H9 (cell line): ENCODE data around the gene ATP13A4. TPM values are rescaled to one million over a fixed set of nuclear protein-coding genes. Genes with fewer than 3 reads are reported as not detected.

Source experiments
- DNase-seq: peaks from one replicate; pipeline ENCODE4 v3.0.0-alpha.2; 2017
- H2AFZ ChIP-seq: one replicate; pipeline ENCODE4 v1.6.1; 2013; ENCODE audit warnings: mild to moderate bottlenecking, low read length, control low read depth, moderate library complexity
- H2AK5ac ChIP-seq: 2 replicates; pipeline ENCODE4 v1.6.1; 2013; ENCODE audit warnings: low read length, control low read depth, mixed read lengths; ENCODE audit not compliant: insufficient read length
- H2BK120ac ChIP-seq: one replicate; pipeline ENCODE4 v1.6.1; 2013; ENCODE audit warnings: low read depth, mild to moderate bottlenecking, low read length, control low read depth, inconsistent platforms; ENCODE audit not compliant: poor library complexity, severe bottlenecking
- H2BK12ac ChIP-seq: 2 replicates; pipeline ENCODE4 v1.6.1; 2013; ENCODE audit warnings: low read length, control low read depth, mixed read lengths, low read depth; ENCODE audit not compliant: insufficient read length
- H2BK15ac ChIP-seq: 2 replicates; pipeline ENCODE4 v1.6.1; 2013; ENCODE audit warnings: low read depth, low read length, control low read depth
- H2BK20ac ChIP-seq: one replicate; pipeline ENCODE4 v1.6.1; 2013; ENCODE audit warnings: low read depth, mild to moderate bottlenecking, low read length, control low read depth, inconsistent platforms; ENCODE audit not compliant: poor library complexity, severe bottlenecking
- H2BK5ac ChIP-seq: 2 replicates; pipeline ENCODE4 v1.6.1; 2013; ENCODE audit warnings: low read length, control low read depth, mixed read lengths; ENCODE audit not compliant: insufficient read length
- H3K14ac ChIP-seq: 2 replicates; pipeline ENCODE4 v1.6.1; 2013; ENCODE audit warnings: low read length, control low read depth; ENCODE audit not compliant: insufficient read depth
- H3K18ac ChIP-seq: 2 replicates; pipeline ENCODE4 v1.6.1; 2013; ENCODE audit warnings: low read depth, mild to moderate bottlenecking, mixed read lengths, low read length, control low read depth; ENCODE audit not compliant: insufficient read length
- H3K23ac ChIP-seq: 2 replicates; pipeline ENCODE4 v1.6.1; 2013; ENCODE audit warnings: low read length, control low read depth, mixed read lengths, low read depth; ENCODE audit not compliant: insufficient read length
- H3K23me2 ChIP-seq: 2 replicates; pipeline ENCODE4 v1.6.1; 2013; ENCODE audit warnings: low read depth, mild to moderate bottlenecking, mixed read lengths, low read length, control low read depth; ENCODE audit not compliant: insufficient read length, poor library complexity, severe bottlenecking
- H3K27ac ChIP-seq: 2 replicates; pipeline ENCODE4 v1.5.1; 2013; ENCODE audit warnings: low read length, control low read depth, mixed read lengths, low read depth; ENCODE audit not compliant: insufficient read length
- H3K27me3 ChIP-seq: 2 replicates; pipeline ENCODE4 v1.6.1; 2013; ENCODE audit warnings: low read length, control low read depth, inconsistent platforms; ENCODE audit not compliant: insufficient read depth
- H3K4ac ChIP-seq: 2 replicates; pipeline ENCODE4 v1.6.1; 2013; ENCODE audit warnings: low read depth, mild to moderate bottlenecking, control low read depth, inconsistent platforms, low read length, moderate library complexity
- H3K4me1 ChIP-seq: 2 replicates; pipeline ENCODE4 v1.6.1; 2013; ENCODE audit warnings: low read length, control low read depth, inconsistent platforms; ENCODE audit not compliant: insufficient read depth
- H3K4me2 ChIP-seq: 2 replicates; pipeline ENCODE4 v1.6.1; 2013; ENCODE audit warnings: low read length, control low read depth, mixed read lengths; ENCODE audit not compliant: insufficient read length, insufficient read depth
- H3K56ac ChIP-seq: 2 replicates; pipeline ENCODE4 v1.6.1; 2013; ENCODE audit warnings: low read depth, mild to moderate bottlenecking, mixed read lengths, low read length, control low read depth; ENCODE audit not compliant: insufficient read length
- H3K79me1 ChIP-seq: 2 replicates; pipeline ENCODE4 v1.6.1; 2013; ENCODE audit warnings: low read depth, mild to moderate bottlenecking, moderate library complexity, low read length, control low read depth, inconsistent platforms; ENCODE audit not compliant: insufficient read depth, poor library complexity, severe bottlenecking
- H3K79me2 ChIP-seq: 2 replicates; pipeline ENCODE4 v1.6.1; 2013; ENCODE audit warnings: low read length, control low read depth, inconsistent platforms; ENCODE audit not compliant: insufficient read depth
- H3K9ac ChIP-seq: 2 replicates; pipeline ENCODE4 v1.6.1; 2013; ENCODE audit warnings: low read length, control low read depth, mixed read lengths; ENCODE audit not compliant: insufficient read length; ENCODE audit errors: extremely low read depth
- H3K9me3 ChIP-seq: one replicate; pipeline ENCODE4 v1.6.1; 2013; ENCODE audit warnings: low read depth, low read length, inconsistent platforms; ENCODE audit not compliant: control insufficient read depth
- H3T11ph ChIP-seq: one replicate; pipeline ENCODE4 v1.6.1; 2013; ENCODE audit warnings: mild to moderate bottlenecking, low read length, control low read depth, inconsistent platforms
- H4K20me1 ChIP-seq: one replicate; pipeline ENCODE4 v1.6.1; 2013; ENCODE audit not compliant: control insufficient read depth, insufficient read length, insufficient read depth
- H4K5ac ChIP-seq: 2 replicates; pipeline ENCODE4 v1.6.1; 2013; ENCODE audit warnings: low read depth, mild to moderate bottlenecking, mixed read lengths, low read length, control low read depth; ENCODE audit not compliant: insufficient read length
- H4K8ac ChIP-seq: replicated peaks from 2 replicates; pipeline ENCODE4 v1.6.1; 2013; ENCODE audit warnings: low read length, control low read depth, mixed read lengths, low read depth; ENCODE audit not compliant: insufficient read length
- H4K91ac ChIP-seq: 2 replicates; pipeline ENCODE4 v1.6.1; 2013; ENCODE audit warnings: low read depth, mild to moderate bottlenecking, moderate library complexity, mixed read lengths, low read length, control low read depth; ENCODE audit not compliant: insufficient read length
- H3K27ac Mint-ChIP-seq, 3 experiments: 2 replicates in 2 of 3; 3 replicates in 1 of 3; pipeline ENCODE4 v1.8.0; 2020 to 2021; ENCODE audit warnings: mixed read lengths in 3 of 3, mild to moderate bottlenecking in 1 of 3, moderate library complexity in 1 of 3
- H3K27me3 Mint-ChIP-seq: 2 replicates; pipeline ENCODE4 v1.8.0; 2021; ENCODE audit warnings: low read depth, mild to moderate bottlenecking, moderate library complexity, mixed read lengths
- H3K36me3 Mint-ChIP-seq, 3 experiments: 2 replicates in 2 of 3; 3 replicates in 1 of 3; pipeline ENCODE4 v1.8.0; 2020 to 2021; ENCODE audit warnings: low read depth in 3 of 3, mixed read lengths in 3 of 3; ENCODE audit not compliant: insufficient read depth in 1 of 3
- H3K4me1 Mint-ChIP-seq, 2 experiments: 2 replicates each; pipeline ENCODE4 v1.8.0; 2020; ENCODE audit warnings: mixed read lengths in 2 of 2
- H3K4me3 Mint-ChIP-seq, 2 experiments: 2 replicates in 1 of 2; 3 replicates in 1 of 2; pipeline ENCODE4 v1.8.0; 2020 to 2021; ENCODE audit warnings: mild to moderate bottlenecking in 2 of 2, mixed read lengths in 2 of 2, moderate library complexity in 1 of 2
- H3K9me3 Mint-ChIP-seq, 2 experiments: 2 replicates in 1 of 2; 3 replicates in 1 of 2; pipeline ENCODE4 v1.8.0; 2020; ENCODE audit warnings: mild to moderate bottlenecking in 2 of 2, mixed read lengths in 2 of 2, moderate library complexity in 1 of 2
- whole genome bisulfite sequencing: extraction: QIAGEN DNeasy Blood & Tissue Kit; methylation state at CpG from one replicate; pipeline ENCODE4 v1.1.7; 2013; ENCODE audit warnings: missing lambda C conversion rate, low lambda C conversion rate, mixed read lengths; ENCODE audit not compliant: insufficient read length; ENCODE audit errors: extremely low coverage; 5-methylcytosine and 5-hydroxymethylcytosine counted together
- total RNA-seq: library from RNA; stranded (reverse); gene quantifications from 2 replicates; pipeline ENCODE4 v1.2.1, GENCODE V29; 2021
- TF ChIP-seq, protein P1 (sequence below): fragments of 200-600 bp; sonication (generic); conservative IDR thresholded peaks from 3 replicates; pipeline ENCODE4 v1.8.0; 2021; ENCODE audit warnings: antibody characterized with exemption, mild to moderate bottlenecking

Gene ATP13A4
- total RNA-seq, 1 experiment from 2014 or later = 0.13 TPM

DNA sequence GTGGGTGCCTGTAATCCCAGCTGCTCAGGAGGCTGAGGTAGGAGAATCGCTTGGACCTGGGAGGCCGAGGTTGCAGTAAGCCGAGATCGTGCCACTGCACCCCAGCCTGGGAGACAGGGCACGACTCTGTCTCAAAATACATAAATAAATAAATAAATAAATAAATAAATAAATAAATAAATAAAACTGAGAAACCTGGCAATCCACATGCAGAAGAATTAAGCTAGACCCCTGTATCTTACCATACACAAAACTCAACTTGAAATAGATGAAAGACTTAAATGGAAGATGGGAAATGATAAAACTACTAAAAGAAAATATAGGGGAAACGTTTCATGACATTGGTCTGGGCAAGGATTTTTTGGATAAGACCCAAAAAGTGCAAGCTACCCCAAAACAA lies 58.0 kb downstream of the ATP13A4 start:
- Mint-ChIP-seq H3K27ac (no peak overlapping the region), H3K4me3 (no peak overlapping the region), H3K27me3 (no peaks in the 10 kb centered on the region; the same call in 1 of the 2 replicates), H3K9me3 (no peaks in the 10 kb centered on the region), H3K4me1 (no peaks in the 10 kb centered on the region), H3K36me3 (no peaks in the 10 kb centered on the region)
- Histone ChIP-seq H2BK20ac (no peak overlapping the region), H2AK5ac (no peak overlapping the region), H3K18ac (no peak overlapping the region), H3K56ac (no peak overlapping the region), H3K23me2 (no peaks in the 10 kb centered on the region), H3K23ac (no peak overlapping the region), H3K9ac (no peak overlapping the region), H2AFZ (no peak overlapping the region), H3K79me1 (no peaks in the 10 kb centered on the region), H4K5ac (no peak overlapping the region), H3K14ac (no peak overlapping the region), H3T11ph (no peak overlapping the region), H2BK12ac (no peak overlapping the region), H4K91ac (no peak overlapping the region), H2BK15ac (no peak overlapping the region), H3K4ac (no peak overlapping the region), H3K79me2 (no peaks in the 10 kb centered on the region), H2BK120ac (no peak overlapping the region), H3K27me3 (no peaks in the 10 kb centered on the region), H3K9me3 (no peaks in the 10 kb centered on the region), H3K4me2 (no peak overlapping the region), H4K20me1 (no peaks in the 10 kb centered on the region), H3K4me1 (no peaks in the 10 kb centered on the region), H2BK5ac (no peak overlapping the region), H3K27ac (no peak overlapping the region), H4K8ac (no peak overlapping the region)
- WGBS = no CpG with 5 or more reads among the region's 6 CpGs
- no peak for DNase-seq
- TF ChIP-seq, protein P1, sequence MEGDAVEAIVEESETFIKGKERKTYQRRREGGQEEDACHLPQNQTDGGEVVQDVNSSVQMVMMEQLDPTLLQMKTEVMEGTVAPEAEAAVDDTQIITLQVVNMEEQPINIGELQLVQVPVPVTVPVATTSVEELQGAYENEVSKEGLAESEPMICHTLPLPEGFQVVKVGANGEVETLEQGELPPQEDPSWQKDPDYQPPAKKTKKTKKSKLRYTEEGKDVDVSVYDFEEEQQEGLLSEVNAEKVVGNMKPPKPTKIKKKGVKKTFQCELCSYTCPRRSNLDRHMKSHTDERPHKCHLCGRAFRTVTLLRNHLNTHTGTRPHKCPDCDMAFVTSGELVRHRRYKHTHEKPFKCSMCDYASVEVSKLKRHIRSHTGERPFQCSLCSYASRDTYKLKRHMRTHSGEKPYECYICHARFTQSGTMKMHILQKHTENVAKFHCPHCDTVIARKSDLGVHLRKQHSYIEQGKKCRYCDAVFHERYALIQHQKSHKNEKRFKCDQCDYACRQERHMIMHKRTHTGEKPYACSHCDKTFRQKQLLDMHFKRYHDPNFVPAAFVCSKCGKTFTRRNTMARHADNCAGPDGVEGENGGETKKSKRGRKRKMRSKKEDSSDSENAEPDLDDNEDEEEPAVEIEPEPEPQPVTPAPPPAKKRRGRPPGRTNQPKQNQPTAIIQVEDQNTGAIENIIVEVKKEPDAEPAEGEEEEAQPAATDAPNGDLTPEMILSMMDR = no peak
